HPDE6-E6E7 (cell line): Measurements from ENCODE around the gene AGPAT3.

Experiments used
- DNase-seq: peaks from one replicate; pipeline ENCODE4 v3.0.0; 2011; ENCODE audit warnings: missing footprints; ENCODE audit errors: extremely low spot score

Gene AGPAT3

DNA sequence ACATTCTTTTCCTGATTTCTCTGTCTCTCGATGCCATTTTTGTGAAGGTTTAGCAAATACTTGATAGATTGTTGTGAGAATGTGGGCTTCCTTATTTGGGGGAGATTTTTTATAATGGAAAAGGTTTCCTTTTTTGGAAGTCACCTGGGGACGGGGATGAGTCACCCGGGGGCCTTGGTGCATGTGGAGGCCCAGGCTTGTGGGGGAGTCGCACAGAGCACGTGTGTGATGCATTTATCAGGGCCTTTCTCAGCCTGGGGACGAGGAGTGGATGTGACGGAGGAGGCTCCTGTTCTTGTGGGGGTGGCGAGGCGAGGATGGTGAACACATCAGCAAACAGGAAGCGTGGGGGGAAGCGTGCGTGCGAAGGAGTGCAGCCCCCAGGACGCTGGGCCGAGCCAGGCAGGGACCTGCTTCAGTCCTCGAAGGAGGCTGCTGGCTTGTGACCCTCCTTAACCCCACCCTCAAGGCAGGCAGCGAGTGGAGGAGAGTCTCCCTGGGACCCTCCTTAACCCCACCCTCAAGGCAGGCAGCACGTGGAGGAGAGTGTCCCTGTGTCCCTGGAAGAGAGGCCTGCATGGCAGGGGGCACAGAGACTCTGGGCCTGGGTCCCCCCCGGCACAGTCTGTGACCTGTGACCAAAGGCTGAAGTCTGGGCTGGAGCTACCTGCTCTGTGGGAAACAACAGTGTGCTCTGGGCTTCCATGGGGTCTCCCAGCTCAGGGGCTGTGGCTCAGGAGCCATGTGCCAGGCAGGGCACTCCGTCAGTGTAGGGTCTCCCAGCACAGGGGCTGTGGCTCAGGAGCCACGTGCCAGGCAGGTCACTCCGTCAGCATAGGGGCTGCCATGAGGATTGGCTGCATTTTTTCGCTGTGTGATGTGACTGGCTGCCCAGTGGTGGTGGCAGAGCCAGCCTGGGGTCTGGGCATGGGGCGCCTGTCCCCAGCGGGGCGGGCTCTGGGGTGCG is 57.2 kb downstream of the AGPAT3 start:
- DNase-seq: no peak

DNA sequence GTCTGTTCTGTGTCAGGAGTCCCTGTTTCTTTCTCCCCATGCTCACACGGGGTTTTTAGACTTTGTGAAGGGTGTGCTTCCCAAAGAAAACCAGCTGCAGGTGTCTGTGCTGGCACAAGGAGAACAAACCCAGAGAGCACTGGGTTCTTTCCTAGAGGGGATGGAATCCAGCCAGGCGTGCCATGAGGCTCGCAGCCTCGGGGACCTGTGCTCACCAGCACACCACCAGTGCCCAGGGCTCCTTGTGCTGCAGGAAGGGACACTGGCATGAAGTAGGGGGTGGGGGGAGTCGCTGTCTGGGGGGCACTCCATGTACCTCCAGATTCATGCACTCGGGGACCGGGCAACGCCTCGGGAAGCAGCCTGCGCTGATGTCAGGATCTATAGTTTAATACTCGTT is 57.9 kb downstream of the AGPAT3 start:
- DNase-seq: no peak

DNA sequence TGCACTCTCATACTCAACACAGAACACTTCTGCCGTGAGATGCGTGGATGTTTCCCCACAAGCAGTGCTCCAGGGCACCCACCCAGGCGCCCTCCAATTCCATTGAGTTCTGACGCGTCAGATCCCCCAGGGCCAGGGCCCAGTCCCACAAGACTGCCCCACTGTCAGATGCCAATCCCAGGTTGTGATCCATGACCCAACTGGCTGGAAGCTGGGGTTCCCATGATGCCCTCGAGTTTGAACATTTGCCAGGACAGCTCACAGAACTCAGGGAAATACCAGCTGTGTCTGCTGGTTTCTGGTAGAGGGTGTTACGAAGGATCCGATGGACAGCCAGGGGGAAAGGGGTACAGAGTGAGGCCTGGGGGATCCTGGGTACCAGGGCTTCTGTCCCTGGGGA is 58.4 kb downstream of the AGPAT3 start:
- no peak for DNase-seq

DNA sequence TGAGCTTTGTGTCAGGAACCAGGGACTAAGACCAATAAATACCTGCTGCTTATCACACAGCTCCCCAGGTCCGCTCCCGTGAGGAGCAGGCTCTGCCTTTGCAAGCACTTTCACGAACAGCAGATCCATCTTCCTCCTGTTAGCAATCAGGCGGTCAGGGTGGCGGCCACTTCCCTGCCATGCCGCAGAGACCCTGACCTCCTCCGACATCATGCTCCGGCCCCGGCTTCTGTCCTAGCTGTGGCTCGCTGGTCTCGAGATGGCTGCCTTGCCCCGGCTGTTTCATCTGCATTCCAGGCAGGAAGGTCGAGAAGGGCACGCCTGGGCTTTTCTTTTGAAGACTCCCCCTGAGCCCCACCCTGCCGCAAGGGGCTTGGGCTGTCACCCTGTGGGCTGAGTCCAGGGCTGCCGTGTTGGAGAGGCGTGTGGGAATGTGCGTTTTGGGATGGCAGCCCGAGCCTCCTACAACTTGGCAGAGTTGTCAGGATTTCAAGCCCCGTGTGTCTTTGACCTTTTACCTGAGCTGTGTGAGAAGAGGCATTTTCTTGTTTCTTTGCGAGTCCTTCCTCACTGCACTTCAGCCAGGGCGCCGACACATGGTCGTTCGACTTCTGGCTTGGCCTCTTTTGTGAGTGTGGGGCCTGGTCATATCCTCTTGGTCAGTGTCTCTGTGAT is 59.5 kb downstream of the AGPAT3 start:
- DNase-seq: no peak

DNA sequence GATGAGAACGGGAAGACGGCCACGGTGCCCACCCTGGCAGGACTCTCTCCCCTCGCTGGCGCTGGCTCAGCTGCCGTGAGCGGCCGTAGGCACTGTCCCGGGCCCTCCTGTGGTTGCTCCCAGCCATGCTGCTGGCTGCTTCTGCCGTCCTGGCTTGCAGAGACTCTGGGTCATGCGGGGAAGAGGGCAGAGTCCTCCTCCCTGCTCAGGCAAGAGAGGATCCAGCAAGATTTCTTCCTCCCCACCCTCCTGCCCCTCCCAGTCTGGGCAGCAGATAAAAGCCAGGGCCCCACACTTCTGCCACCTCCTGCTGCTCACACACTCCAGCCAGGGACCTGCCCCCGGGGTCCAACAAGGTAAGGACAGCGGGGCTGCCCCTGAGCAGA is 60.1 kb downstream of the AGPAT3 start:
- peak; percentile 11 for DNase-seq

DNA sequence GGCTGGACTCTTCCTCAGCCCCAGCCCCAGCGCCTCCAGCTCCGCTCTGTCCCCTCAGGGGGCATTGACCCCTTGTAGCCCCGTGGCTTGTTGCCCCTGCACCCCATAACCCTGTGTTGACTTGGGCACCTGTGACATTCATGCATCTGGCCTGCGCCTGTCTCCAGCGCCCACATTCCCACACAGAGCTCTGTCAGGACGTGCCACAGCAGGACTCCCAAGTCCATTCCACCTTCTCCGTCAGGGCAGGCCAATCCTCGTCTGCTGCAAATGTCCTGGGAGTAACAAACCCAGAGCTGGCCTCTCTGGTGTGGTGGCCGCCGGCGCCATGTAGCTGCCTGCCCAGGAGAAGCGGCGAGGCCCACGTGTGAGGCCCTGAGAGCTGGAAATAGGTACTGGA is 60.6 kb downstream of the AGPAT3 start:
- no peak for DNase-seq

DNA sequence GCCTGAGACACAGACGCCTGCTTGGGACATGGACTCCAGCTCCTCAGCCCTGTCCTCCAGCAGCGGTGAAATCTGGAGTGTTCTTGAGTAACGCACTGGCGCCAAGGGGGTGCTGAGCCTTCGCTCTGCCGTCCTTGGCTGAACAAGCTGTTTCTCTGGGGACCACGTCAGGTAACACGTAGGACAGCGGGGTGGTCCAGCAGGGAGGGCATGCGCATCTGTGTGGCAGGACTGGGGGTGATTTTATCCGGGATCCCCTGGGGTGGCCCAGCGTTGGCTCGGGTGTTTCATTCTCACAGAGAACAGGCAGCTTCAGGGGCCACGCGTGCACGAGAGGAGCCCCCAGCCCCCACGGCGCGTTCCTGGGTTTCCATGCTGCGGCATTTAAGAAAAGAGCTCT is 61.2 kb downstream of the AGPAT3 start:
- no peak for DNase-seq

DNA sequence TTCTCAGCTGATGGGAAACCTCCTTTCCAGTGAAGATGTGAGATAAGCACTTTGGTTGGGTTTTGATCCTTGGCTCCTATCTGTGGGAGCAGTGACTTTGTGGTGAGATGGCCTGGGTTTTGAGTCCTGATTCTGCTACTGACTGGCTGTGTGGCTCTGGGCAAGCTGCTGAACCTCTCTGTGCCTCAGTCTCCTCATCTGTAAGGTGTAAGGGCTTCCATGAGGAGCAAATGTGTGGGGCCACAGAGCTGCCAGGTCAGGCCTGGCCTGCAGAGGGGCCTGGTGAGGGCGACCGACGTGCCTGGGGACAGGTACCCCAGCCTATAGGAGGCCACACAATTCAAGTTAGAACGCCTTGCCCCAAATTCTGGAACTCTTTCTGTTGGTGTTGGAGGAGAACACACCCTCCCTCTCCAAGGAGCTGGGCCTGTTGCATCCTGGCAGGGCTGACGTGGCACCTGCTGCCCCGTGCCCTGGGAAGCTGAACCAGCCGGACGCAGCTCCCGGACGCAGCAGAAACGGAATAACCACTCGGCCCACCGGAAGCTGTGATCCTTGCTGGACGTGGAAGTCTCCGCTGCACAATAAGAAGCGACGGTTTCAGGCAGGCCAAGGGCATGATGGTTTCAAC is 62.7 kb downstream of the AGPAT3 start:
- DNase-seq: no peak

DNA sequence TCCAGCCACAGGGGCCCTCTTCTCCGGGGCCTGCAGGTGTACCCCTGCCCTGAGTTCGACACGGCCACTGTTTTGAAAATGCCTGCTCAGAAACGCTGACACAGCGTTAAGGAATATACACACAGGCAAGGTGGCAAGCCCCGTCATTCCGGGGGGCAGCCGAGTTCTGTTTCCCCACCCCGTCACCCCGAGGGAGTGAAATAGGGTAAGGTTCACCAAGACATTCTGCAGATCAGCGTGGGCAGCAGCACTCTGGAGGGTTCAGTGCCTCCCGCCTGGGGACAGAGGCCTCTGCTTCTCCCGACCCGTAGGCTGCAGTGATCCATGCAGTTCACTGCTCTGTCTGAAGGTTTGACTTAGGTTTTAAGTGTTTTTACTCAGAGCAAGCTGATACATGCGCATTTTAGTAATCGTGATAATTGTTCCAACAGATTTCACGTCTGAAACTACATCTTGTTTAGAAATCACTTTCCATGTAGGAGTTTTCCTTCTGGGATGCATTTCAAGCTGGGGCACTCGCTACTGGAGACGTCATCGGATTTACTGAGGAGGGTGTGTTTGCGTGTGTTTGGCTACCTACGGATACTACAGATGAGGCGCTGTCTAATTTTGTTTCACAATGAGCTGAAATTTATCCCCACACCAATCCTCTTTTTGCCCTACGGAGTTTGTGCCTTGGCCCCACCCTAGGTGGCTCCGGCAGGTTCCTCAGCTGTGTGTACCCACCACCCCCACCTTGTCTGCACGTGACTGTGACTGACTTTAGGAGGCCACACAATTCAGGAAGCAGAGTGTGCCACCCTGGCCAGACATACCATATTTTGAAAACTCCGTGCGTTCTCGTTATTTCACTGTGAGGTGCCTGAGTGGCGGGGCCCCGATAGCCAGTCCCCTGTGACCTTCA is 63.5 kb downstream of the AGPAT3 start:
- DNase-seq: no peak

DNA sequence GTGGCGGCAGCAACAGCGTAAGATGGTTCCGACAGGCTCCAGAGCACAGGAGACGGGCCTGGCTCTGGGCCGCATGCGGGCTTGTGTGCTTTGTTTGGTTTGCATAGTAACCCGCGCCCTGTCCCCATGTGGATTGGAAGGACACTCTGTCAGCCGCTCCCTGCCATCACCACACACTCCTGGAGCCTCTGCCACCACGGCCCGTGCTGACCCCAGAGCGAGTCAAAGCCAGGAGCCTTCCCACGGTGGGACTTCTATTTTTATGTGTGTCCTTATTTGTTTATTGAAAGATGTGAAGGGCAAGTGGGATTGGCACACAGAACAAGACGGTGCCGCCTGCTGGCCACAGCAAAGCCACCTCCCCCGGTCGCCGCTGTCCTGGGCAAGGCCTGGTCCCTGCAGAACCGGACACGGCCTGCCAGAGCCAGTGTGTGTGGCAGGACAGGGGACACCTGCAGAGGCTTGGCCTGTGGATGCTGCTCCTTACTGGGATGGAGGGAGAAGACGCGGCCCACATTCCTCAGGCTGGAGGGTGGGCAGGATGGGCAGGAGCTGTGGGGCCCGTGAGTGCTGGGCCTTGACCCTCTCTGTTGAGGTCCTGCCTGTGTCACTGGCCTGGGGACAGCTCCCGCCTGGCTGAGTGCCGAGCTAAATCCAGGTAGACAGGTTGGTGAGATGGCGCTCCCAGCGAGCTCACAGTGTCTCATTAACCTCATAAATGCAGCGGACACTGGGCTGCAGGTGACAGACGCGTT is 64.4 kb downstream of the AGPAT3 start:
- no peak for DNase-seq

DNA sequence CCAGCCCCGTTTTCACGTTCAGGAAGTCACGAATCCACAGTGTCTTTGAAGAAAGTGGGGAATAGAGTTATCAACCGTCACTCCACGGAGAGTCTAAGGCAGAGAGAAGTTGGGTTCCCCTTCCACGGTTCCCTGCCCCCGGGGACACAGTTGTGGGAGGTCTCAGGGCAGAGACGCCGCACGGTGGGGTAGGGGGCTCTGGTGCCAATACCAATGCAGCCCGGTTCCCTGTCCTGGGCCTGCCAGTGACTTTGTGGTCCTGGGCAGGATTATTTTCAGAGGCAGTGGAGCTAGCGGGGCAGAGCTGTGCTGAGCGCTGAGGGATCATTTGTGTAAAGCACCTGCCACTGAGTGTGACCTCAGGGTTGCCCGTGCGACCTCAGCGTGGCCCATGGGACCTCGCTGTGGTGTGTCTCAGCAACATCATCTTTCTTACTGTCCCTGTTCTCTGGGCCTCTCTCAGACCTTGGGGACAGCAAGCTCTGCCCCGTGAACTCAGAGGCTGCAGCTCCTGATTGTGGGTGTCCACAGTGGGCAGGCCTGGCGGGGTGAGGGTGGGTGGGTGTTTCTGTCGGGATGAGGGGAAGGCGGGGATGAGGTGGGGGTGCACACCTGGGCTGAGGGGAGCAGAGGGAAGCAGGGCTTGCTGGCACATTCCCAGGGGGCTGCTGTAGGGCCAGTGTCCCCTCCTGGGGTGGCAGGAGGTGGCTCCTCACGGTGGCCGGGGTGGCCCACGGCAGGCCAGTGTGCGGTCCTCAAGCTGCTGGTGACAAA is 65.2 kb downstream of the AGPAT3 start:
- DNase-seq: no peak

DNA sequence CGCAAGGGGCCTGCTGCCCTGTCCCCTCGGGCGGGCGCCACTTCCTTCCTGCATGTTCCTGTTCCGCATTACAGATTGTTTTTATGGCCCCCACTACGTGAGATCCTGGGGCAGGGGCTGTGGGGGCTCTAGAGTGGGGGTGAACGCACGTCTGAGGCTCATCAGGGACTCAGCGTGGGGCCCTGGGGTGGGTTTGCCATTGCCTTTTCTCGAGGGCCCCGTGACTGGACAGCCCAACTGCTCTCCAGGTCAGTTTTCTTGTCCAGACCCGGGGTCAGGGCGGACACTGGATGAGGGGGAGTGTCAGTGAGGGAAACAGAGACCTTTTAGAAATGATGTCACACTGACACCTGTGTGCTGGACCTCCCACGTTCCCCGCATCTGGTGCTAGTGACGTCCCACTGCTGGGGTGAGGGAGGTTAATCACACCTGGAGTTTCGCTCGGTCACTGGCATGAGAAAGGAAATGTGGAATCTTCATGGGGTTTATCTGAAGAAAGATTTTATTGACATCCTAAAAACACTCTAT is 65.9 kb downstream of the AGPAT3 start:
- DNase-seq: no peak

DNA sequence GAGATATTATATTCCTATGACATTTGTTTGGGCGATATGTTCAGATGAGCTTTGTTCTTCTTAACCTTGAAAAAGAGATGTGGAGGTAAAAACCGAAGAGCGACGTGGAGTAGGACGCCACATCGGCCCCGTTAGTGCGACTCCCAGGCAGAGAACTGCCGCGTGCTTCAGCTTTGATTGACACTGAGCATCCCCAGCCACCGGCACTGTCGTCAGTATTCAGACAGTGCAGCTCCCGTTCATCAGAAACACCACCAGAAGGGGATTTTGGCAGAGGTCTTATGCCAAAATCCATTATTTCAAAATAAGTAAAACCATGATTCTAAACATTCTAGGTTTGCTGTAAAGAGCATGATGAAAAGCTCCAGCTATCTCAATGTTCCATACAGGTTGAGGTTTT is 66.5 kb downstream of the AGPAT3 start:
- no peak for DNase-seq

DNA sequence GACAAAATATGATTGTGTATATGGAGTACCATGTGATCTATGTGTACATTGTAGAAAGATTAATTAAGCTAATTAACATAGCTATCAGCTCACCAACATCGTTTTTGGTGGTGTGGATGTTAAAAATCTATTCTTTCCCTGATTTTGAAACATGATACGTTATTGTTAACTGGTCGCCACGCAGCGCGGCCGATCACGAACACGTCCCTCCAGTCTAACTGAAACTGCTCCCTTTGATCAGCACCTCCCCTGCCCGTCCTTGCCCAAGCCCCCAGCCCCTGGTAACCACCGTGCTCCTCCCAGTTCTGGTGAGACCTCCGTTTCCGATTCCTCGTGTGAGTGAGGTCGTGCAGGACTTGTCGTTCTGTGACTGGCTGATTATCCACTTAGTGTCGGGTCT is 67.0 kb downstream of the AGPAT3 start:
- DNase-seq: no peak

DNA sequence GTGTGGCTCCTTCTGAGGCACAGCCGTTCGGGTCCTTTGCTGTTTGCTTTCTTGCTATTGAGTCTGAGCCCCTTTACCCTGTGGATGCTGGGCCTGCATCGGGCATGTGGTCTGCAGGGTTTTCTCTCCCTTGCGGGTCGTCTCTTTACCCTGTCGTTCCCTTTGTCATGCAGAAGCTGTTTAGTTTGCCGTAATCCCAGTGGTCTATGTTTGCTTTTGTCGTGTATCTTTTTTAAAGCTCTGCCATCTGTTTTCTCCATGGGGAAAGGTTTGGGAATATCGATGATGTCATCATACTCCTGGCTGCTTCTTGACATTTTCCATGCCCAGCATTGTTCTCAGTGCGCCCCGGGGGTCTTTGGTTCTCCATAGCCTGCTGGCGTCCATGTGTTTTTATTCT is 68.2 kb downstream of the AGPAT3 start:
- no peak for DNase-seq

DNA sequence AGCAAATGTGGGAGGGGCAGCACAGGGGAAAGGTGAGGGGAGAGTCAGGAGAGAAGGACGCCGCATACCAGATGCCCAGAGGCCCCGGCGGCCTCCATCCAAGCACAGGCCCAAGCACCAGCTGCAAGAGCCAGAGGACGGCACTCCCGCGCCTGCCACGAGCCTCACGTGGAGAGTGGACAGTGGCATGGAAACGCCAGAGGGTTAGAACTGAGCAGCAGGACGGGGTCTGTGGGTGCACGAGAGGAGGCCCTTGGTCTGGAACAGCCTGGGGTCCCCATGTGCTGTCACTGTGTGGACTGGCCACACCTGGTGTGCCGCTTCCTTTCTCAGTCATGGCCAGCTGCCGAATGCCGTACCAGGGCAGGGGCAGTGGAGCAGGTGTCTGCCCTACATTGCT is 68.7 kb downstream of the AGPAT3 start:
- no peak for DNase-seq

DNA sequence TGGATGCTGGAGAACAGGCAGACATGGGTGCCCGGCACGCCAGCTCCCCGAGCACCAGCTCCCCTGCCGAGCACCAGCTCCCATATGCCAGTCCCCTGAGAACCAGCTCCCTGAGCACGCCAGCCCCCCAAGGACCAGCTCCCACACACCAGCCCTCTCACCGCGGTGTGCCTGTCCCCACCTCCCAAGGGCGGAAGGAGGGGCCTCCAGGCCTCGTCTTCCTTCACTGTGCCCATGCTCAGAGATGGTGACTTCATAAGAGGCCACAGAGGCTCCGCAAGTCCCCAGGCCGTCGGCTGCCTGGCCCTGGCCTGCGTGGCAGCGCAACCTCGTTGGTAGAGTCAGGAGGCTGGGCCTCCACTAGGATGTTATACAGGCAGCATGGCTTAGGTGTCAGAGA is 69.1 kb downstream of the AGPAT3 start:
- DNase-seq: no peak

DNA sequence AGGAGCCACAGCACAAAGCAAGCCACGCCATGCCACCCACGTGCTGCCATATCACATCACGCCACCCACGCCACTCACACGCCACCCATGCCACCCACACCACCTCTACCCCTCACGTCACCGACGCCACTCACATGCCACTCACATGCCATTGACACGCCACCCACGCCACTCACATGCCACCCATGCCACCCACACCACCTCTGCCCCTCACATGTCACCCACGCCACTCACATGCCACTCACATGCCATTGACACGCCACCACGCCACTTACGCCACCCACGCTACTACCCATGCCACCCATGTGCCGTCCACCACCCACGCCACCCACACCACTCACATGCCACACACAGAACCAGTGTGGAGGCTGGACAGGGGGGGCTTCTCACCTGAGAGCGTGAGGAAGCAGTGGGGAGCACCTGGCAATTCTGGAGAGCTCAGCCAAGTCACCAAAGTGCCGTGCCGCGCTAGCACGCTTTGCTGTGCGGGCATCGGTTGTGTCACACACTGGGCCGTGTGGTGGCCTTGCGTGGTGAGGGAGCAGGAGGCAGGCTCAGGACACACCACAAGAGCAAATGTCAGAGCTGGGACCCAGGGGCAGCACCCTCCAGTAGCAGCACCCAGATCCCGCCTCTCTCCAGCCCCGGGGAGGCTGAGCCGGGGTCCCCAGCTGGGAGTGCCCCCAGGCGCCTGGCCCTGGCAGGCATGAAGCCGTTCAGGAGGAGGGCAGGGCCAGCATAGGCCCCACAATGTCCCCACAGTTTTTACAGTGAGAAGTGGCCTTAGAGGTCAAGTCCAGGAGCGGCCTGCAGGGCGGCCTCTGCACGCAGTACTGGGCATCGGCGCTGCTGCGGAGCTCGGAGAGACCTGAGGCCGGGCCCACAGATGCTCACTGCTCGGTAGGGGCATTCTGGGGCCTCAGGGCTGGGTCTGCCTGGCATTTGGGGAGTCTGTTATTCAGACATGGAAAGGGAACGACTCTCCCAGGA is 70.0 kb downstream of the AGPAT3 start:
- no peak for DNase-seq

DNA sequence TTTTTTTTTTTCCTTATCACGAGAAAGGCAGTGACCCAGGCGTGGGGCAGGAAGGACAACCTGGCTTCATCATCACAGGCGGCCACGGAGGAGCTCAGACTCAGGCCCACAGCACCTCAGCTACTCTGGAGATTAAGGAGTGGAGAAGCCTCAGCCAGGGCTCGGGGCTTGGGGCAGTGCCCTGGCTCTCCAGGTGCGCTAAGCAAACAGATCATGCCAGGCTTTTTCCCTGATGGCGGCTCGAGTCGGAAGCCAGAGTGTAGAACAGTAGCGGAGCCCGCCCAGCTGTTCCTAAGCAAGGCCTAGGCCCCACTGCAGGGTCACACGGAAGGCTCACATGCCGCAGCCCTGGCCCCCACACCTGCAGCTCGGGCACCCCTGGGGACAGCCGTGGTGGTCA is 70.7 kb downstream of the AGPAT3 start:
- no peak for DNase-seq
